Measurements from ENCODE around the gene TOLLIP. TPM values are rescaled to one million over a fixed set of nuclear protein-coding genes. Genes with fewer than 3 reads are reported as not detected.

TOLLIP gene
- total RNA-seq, 1 donor from 2014 or later = 122 TPM

- DNase-seq (ENCODE audit: low spot score) = no peak
Measured at GRCh38 chr11:1232021-1232882, 77.2 kb downstream of the TOLLIP start.

GRCh38 chr11:1231396-1232020 is 77.9 kb downstream of the TOLLIP start:
- DNase-seq (ENCODE audit: low spot score) = no peak

GRCh38 chr11:1230456-1231395 is 78.7 kb downstream of the TOLLIP start:
- DNase-seq (ENCODE audit: low spot score) = no peak

GRCh38 chr11:1230121-1230455 is 79.3 kb downstream of the TOLLIP start:
- DNase-seq (ENCODE audit: low spot score) = no peak

- no peak for DNase-seq (ENCODE audit: low spot score)
Measured at GRCh38 chr11:1229471-1230120, 79.8 kb downstream of the TOLLIP start.

GRCh38 chr11:1228921-1229451 is 80.4 kb downstream of the TOLLIP start:
- DNase-seq (ENCODE audit: low spot score) = no peak

GRCh38 chr11:1228101-1228821 is 81.2 kb downstream of the TOLLIP start:
- DNase-seq (ENCODE audit: low spot score) = no peak

- DNase-seq (ENCODE audit: low spot score) = no peak
Measured at GRCh38 chr11:1227551-1228100, 81.8 kb downstream of the TOLLIP start.

- DNase-seq (ENCODE audit: low spot score) = no peak
Measured at GRCh38 chr11:1226986-1227550, 82.4 kb downstream of the TOLLIP start.

GRCh38 chr11:1226226-1226985 is 83.0 kb downstream of the TOLLIP start:
- no peak for DNase-seq (ENCODE audit: low spot score)

- no peak for DNase-seq (ENCODE audit: low spot score)
Measured at GRCh38 chr11:1225386-1226225, 83.8 kb downstream of the TOLLIP start.

GRCh38 chr11:1224491-1225385 is 84.7 kb downstream of the TOLLIP start:
- no peak for DNase-seq (ENCODE audit: low spot score)

Other genes with a start within 250 kb of the TOLLIP start
- gene MUC2, start 234.8 kb downstream of the TOLLIP start, total RNA-seq = 0.39 TPM
- gene MUC5AC, start 151.7 kb downstream of the TOLLIP start, total RNA-seq = not detected
- not detected for gene MUC5B, start 86.6 kb downstream of the TOLLIP start, total RNA-seq
- 1.7 TPM for gene BRSK2, start 80.3 kb upstream of the TOLLIP start, total RNA-seq
- gene MOB2, start 177.1 kb upstream of the TOLLIP start, total RNA-seq = 61.5 TPM

Data from ureter (tissue), 1 donor.